ENCODE measurements around the gene RGL2. TPM values are rescaled to one million over a fixed set of nuclear protein-coding genes. Genes with fewer than 3 reads are reported as not detected.

Gene RGL2
- polyA plus RNA-seq, 2 of the 4 experiments (the other 2 are of a cell fraction): 11.6 to 13.9 TPM

- no peak overlapping the region for H3K4me3 ChIP-seq
- no peaks in the 10 kb centered on the region for H3K9me3 ChIP-seq
- ATAC-seq (no peak), DNase-seq (ENCODE audit: low read depth in 1 of 2, low spot score in 1 of 2) (no peak), FAIRE-seq (no peak)
- ChIA-PET CTCF (no interaction called here), POLR2A (no interaction called here)
- no peaks in the 10 kb centered on the region for H3K4me1 ChIP-seq
- no peak overlapping the region for H3K4me2 ChIP-seq
- no peak overlapping the region for H3K27ac ChIP-seq
- TF ChIP-seq MAX (IDR thresholded peaks at IDR 0.05): no peak
- no peak for TF ChIP-seq RAD21 (conservative IDR thresholded peaks at IDR 0.05 in 1 of 2, IDR thresholded peaks at IDR 0.05 in 1 of 2)
- TF ChIP-seq KDM1A (IDR thresholded peaks at IDR 0.05; ENCODE audit: low read depth): no peak
- TF ChIP-seq HOXB13 (CRISPR knock-in tag; IDR thresholded peaks at IDR 0.05; ENCODE audit: low read depth): no peak
- TF ChIP-seq CBX8 (IDR thresholded peaks at IDR 0.05): no peak
- no peak for TF ChIP-seq POLR2A (IDR thresholded peaks at IDR 0.05; ENCODE audit: low read length)
- no peak for TF ChIP-seq FOSB (CRISPR knock-in tag; IDR thresholded peaks at IDR 0.05)
- no peak for TF ChIP-seq RCOR1 (IDR thresholded peaks at IDR 0.05; ENCODE audit: low read depth, low read length)
- no peak for TF ChIP-seq SMC3 (IDR thresholded peaks at IDR 0.05)
- TF ChIP-seq RFX5 (IDR thresholded peaks at IDR 0.05): no peak
- TF ChIP-seq HMGXB4 (CRISPR knock-in tag; IDR thresholded peaks at IDR 0.05; ENCODE audit: borderline replicate concordance): no peak
- no peak for TF ChIP-seq HDAC2 (IDR thresholded peaks at IDR 0.05)
- no peak for TF ChIP-seq BHLHE40 (IDR thresholded peaks at IDR 0.05; ENCODE audit: low read depth, low read length)
- 19% methylated on average over 3 of the region's 3 CpGs for WGBS (ENCODE audit: missing lambda C conversion rate)
Measured at GRCh38 chr6:33241968-33242367, 56.8 kb downstream of the RGL2 start.

Other genes with a start within 250 kb of the RGL2 start
- not detected in 2 replicates for gene HLA-DPA1, start 225.3 kb downstream of the RGL2 start, polyA plus RNA-seq (2011; rRNA removed)
- 0.09 TPM in 1 of 3 replicates, not detected in the others for gene HLA-DPA1, start 225.3 kb downstream of the RGL2 start, polyA plus RNA-seq (2017; fragmentation: RNase III; extraction: RNeasy Plus Mini Kit Qiagen cat#74134 plus additional on column Dnase treatment)
- not detected in 2 replicates for gene HLA-DPB1, start 223.0 kb downstream of the RGL2 start, polyA plus RNA-seq (2011; rRNA removed)
- not detected in 3 replicates for gene HLA-DPB1, start 223.0 kb downstream of the RGL2 start, polyA plus RNA-seq (2017; fragmentation: RNase III; extraction: RNeasy Plus Mini Kit Qiagen cat#74134 plus additional on column Dnase treatment)
- 0.66 and 0.73 TPM in 2 replicates for gene COL11A2, start 106.5 kb downstream of the RGL2 start, polyA plus RNA-seq (2011; rRNA removed)
- 0.93 to 1.3 TPM (median 1.1 TPM) in 3 replicates for gene COL11A2, start 106.5 kb downstream of the RGL2 start, polyA plus RNA-seq (2017; fragmentation: RNase III; extraction: RNeasy Plus Mini Kit Qiagen cat#74134 plus additional on column Dnase treatment)
- gene RXRB, start 98.3 kb downstream of the RGL2 start, polyA plus RNA-seq (2011; rRNA removed): 15.6 and 21.1 TPM in 2 replicates
- gene RXRB, start 98.3 kb downstream of the RGL2 start, polyA plus RNA-seq (2017; fragmentation: RNase III; extraction: RNeasy Plus Mini Kit Qiagen cat#74134 plus additional on column Dnase treatment): 19.1 to 21.3 TPM (median 20.3 TPM) in 3 replicates
- gene SLC39A7, start 98.1 kb downstream of the RGL2 start, polyA plus RNA-seq (2011; rRNA removed): 59.0 and 66.5 TPM in 2 replicates
- 104 to 125 TPM (median 122 TPM) in 3 replicates for gene SLC39A7, start 98.1 kb downstream of the RGL2 start, polyA plus RNA-seq (2017; fragmentation: RNase III; extraction: RNeasy Plus Mini Kit Qiagen cat#74134 plus additional on column Dnase treatment)
- 15.9 and 16.5 TPM in 2 replicates for gene HSD17B8, start 94.3 kb downstream of the RGL2 start, polyA plus RNA-seq (2011; rRNA removed)
- gene HSD17B8, start 94.3 kb downstream of the RGL2 start, polyA plus RNA-seq (2017; fragmentation: RNase III; extraction: RNeasy Plus Mini Kit Qiagen cat#74134 plus additional on column Dnase treatment): 9.3 to 9.6 TPM (median 9.5 TPM) in 3 replicates
- gene RING1, start 90.4 kb downstream of the RGL2 start, polyA plus RNA-seq (2011; rRNA removed): 12.7 and 14.6 TPM in 2 replicates
- gene RING1, start 90.4 kb downstream of the RGL2 start, polyA plus RNA-seq (2017; fragmentation: RNase III; extraction: RNeasy Plus Mini Kit Qiagen cat#74134 plus additional on column Dnase treatment): 31.4 to 39.0 TPM (median 35.0 TPM) in 3 replicates
- 38.9 and 44.3 TPM in 2 replicates for gene VPS52, start 27.1 kb downstream of the RGL2 start, polyA plus RNA-seq (2011; rRNA removed)
- gene VPS52, start 27.1 kb downstream of the RGL2 start, polyA plus RNA-seq (2017; fragmentation: RNase III; extraction: RNeasy Plus Mini Kit Qiagen cat#74134 plus additional on column Dnase treatment): 22.8 to 28.0 TPM (median 22.8 TPM) in 3 replicates
- gene RPS18, start 26.9 kb downstream of the RGL2 start, polyA plus RNA-seq (2011; rRNA removed): 3,426 and 3,692 TPM in 2 replicates
- 3,611 to 3,881 TPM (median 3,639 TPM) in 3 replicates for gene RPS18, start 26.9 kb downstream of the RGL2 start, polyA plus RNA-seq (2017; fragmentation: RNase III; extraction: RNeasy Plus Mini Kit Qiagen cat#74134 plus additional on column Dnase treatment)
- gene B3GALT4, start 21.8 kb downstream of the RGL2 start, polyA plus RNA-seq (2011; rRNA removed): 0.54 and 0.74 TPM in 2 replicates
- gene B3GALT4, start 21.8 kb downstream of the RGL2 start, polyA plus RNA-seq (2017; fragmentation: RNase III; extraction: RNeasy Plus Mini Kit Qiagen cat#74134 plus additional on column Dnase treatment): 0.24 to 0.41 TPM (median 0.27 TPM) in 3 replicates
- gene WDR46, start 9.7 kb downstream of the RGL2 start, polyA plus RNA-seq (2011; rRNA removed): 35.1 TPM in 2 replicates
- gene WDR46, start 9.7 kb downstream of the RGL2 start, polyA plus RNA-seq (2017; fragmentation: RNase III; extraction: RNeasy Plus Mini Kit Qiagen cat#74134 plus additional on column Dnase treatment): 88.4 to 91.2 TPM (median 89.6 TPM) in 3 replicates
- 61.2 and 84.6 TPM in 2 replicates for gene PFDN6, start 9.3 kb downstream of the RGL2 start, polyA plus RNA-seq (2011; rRNA removed)
- 117 to 138 TPM (median 120 TPM) in 3 replicates for gene PFDN6, start 9.3 kb downstream of the RGL2 start, polyA plus RNA-seq (2017; fragmentation: RNase III; extraction: RNeasy Plus Mini Kit Qiagen cat#74134 plus additional on column Dnase treatment)
- 16.8 and 17.1 TPM in 2 replicates for gene TAPBP, start 15.1 kb upstream of the RGL2 start, polyA plus RNA-seq (2011; rRNA removed)
- gene TAPBP, start 15.1 kb upstream of the RGL2 start, polyA plus RNA-seq (2017; fragmentation: RNase III; extraction: RNeasy Plus Mini Kit Qiagen cat#74134 plus additional on column Dnase treatment): 32.2 to 40.0 TPM (median 37.5 TPM) in 3 replicates
- 3.2 and 4.2 TPM in 2 replicates for gene ZBTB22, start 18.8 kb upstream of the RGL2 start, polyA plus RNA-seq (2011; rRNA removed)
- 5.1 to 8.4 TPM (median 8.3 TPM) in 3 replicates for gene ZBTB22, start 18.8 kb upstream of the RGL2 start, polyA plus RNA-seq (2017; fragmentation: RNase III; extraction: RNeasy Plus Mini Kit Qiagen cat#74134 plus additional on column Dnase treatment)
- gene DAXX, start 24.0 kb upstream of the RGL2 start, polyA plus RNA-seq (2011; rRNA removed): 20.3 and 24.4 TPM in 2 replicates
- gene DAXX, start 24.0 kb upstream of the RGL2 start, polyA plus RNA-seq (2017; fragmentation: RNase III; extraction: RNeasy Plus Mini Kit Qiagen cat#74134 plus additional on column Dnase treatment): 34.5 to 45.8 TPM (median 41.3 TPM) in 3 replicates
- 23.0 and 23.9 TPM in 2 replicates for gene KIFC1, start 92.9 kb upstream of the RGL2 start, polyA plus RNA-seq (2011; rRNA removed)
- 29.1 to 33.7 TPM (median 30.5 TPM) in 3 replicates for gene KIFC1, start 92.9 kb upstream of the RGL2 start, polyA plus RNA-seq (2017; fragmentation: RNase III; extraction: RNeasy Plus Mini Kit Qiagen cat#74134 plus additional on column Dnase treatment)
- 14.0 and 21.2 TPM in 2 replicates for gene PHF1, start 112.1 kb upstream of the RGL2 start, polyA plus RNA-seq (2011; rRNA removed)
- gene PHF1, start 112.1 kb upstream of the RGL2 start, polyA plus RNA-seq (2017; fragmentation: RNase III; extraction: RNeasy Plus Mini Kit Qiagen cat#74134 plus additional on column Dnase treatment): 16.6 to 21.6 TPM (median 21.4 TPM) in 3 replicates
- 98.9 and 106 TPM in 2 replicates for gene CUTA, start 119.2 kb upstream of the RGL2 start, polyA plus RNA-seq (2011; rRNA removed)
- 171 to 175 TPM (median 172 TPM) in 3 replicates for gene CUTA, start 119.2 kb upstream of the RGL2 start, polyA plus RNA-seq (2017; fragmentation: RNase III; extraction: RNeasy Plus Mini Kit Qiagen cat#74134 plus additional on column Dnase treatment)
- gene SYNGAP1, start 121.1 kb upstream of the RGL2 start, polyA plus RNA-seq (2011; rRNA removed): 2.2 and 3.6 TPM in 2 replicates
- 6.9 to 10.8 TPM (median 9.2 TPM) in 3 replicates for gene SYNGAP1, start 121.1 kb upstream of the RGL2 start, polyA plus RNA-seq (2017; fragmentation: RNase III; extraction: RNeasy Plus Mini Kit Qiagen cat#74134 plus additional on column Dnase treatment)
- 6.9 and 9.5 TPM in 2 replicates for gene ZBTB9, start 155.6 kb upstream of the RGL2 start, polyA plus RNA-seq (2011; rRNA removed)
- 9.1 to 9.9 TPM (median 9.5 TPM) in 3 replicates for gene ZBTB9, start 155.6 kb upstream of the RGL2 start, polyA plus RNA-seq (2017; fragmentation: RNase III; extraction: RNeasy Plus Mini Kit Qiagen cat#74134 plus additional on column Dnase treatment)

All from A549 (cell line).